ENCODE data around the gene ESRP2.

The ESRP2 gene

DNA sequence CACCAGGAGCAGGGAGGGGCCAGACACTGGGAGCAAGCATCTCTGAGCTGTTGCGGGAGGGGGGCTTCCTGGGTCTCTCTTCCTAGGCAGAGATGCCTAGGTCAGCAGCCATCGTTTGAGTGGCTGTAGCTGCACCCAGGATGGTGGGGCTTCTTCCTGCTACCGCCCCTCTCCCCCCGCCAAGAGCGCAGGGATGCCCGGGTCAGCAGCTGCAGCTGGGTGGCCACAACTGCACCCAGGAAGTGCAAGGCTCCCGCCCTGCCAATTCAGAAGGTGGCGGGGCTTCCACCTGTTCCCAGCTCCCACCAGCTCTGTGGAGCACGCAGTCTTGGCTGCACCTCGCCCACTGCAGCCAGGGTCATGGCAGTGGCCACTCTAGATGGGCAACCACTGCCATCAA is 47.8 kb downstream of the ESRP2 start:
- no peak overlapping the region for H3K4me3 ChIP-seq (replicated peaks in 1 of 2; ENCODE audit: low read depth in 2 of 2, low read length in 2 of 2)
- TF ChIP-seq, protein P1, sequence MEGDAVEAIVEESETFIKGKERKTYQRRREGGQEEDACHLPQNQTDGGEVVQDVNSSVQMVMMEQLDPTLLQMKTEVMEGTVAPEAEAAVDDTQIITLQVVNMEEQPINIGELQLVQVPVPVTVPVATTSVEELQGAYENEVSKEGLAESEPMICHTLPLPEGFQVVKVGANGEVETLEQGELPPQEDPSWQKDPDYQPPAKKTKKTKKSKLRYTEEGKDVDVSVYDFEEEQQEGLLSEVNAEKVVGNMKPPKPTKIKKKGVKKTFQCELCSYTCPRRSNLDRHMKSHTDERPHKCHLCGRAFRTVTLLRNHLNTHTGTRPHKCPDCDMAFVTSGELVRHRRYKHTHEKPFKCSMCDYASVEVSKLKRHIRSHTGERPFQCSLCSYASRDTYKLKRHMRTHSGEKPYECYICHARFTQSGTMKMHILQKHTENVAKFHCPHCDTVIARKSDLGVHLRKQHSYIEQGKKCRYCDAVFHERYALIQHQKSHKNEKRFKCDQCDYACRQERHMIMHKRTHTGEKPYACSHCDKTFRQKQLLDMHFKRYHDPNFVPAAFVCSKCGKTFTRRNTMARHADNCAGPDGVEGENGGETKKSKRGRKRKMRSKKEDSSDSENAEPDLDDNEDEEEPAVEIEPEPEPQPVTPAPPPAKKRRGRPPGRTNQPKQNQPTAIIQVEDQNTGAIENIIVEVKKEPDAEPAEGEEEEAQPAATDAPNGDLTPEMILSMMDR (IDR thresholded peaks at IDR 0.05; ENCODE audit: low read depth, low read length) = no peak
- DNase-seq (ENCODE audit: low read depth in 2 of 2) = no peak

DNA sequence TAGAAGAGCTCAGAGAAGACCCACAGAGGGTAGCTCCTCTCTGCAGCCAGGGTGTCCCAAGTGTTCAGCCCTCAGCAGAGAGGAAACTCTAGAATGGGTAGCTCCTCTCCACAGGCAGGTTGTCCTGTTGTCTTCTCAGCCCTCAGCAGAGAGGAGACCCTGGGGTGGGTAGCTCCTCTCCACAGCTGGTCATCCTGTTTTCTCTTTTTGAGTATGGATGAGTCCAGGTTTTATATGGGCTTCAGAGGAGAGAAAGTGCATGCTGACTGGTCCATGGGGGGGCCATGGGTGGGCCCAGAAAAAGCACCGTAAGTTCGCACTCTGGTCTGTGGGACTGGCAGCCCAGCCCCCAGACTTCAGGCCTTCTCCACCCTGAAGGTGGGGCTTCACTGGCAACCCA is 48.4 kb downstream of the ESRP2 start:
- no peak for DNase-seq (ENCODE audit: low read depth in 2 of 2)
- no peak overlapping the region for H3K4me3 ChIP-seq (replicated peaks in 1 of 2; ENCODE audit: low read depth in 2 of 2, low read length in 2 of 2)
- TF ChIP-seq, protein P1 (IDR thresholded peaks at IDR 0.05; ENCODE audit: low read depth, low read length) = no peak

DNA sequence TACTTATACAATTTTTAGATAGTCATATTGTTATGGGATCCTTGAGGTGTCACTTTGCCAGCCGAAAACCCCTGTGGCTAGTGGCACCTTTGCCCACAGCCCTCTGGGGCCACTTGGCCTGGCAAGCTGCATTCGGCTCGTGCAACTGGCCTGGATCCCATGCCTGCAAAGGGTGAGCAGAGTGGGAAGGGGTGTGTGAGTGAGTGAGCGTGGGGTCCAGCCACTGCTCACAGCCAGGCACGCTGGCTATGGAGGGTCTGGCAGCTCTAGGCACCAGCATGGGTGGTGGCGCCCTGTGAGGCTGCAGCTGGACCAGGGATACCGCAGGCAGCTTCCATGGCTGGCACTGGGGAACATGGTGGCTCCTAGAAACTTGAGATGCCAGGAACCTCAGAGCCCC is 49.0 kb downstream of the ESRP2 start:
- no peak for DNase-seq (ENCODE audit: low read depth in 2 of 2)
- no peak overlapping the region for H3K4me3 ChIP-seq (replicated peaks in 1 of 2; ENCODE audit: low read depth in 2 of 2, low read length in 2 of 2)
- TF ChIP-seq, protein P1 (IDR thresholded peaks at IDR 0.05; ENCODE audit: low read depth, low read length) = no peak

DNA sequence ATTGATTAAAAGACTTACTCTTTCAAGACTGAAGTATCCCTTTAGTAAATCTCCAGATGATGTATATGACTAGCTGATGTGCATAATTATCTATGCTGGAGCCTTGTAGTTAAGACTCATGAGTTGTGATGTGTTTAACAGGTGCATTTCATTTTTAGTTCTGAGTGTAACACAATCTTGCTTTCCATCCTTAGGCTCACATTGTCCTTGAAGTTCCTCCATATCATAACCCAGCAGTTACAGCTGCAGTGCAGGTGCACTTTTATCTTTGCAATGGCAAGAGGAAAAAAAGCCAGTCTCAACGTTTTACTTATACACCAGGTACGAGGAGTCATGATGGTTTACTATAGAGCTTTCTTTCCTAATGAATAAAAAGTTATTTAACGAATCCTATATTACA is 52.9 kb downstream of the ESRP2 start:
- TF ChIP-seq, protein P1 (IDR thresholded peaks at IDR 0.05; ENCODE audit: low read depth, low read length) = no peak
- no peak overlapping the region for H3K4me3 ChIP-seq (replicated peaks in 1 of 2; ENCODE audit: low read depth in 2 of 2, low read length in 2 of 2)
- no peak for DNase-seq (ENCODE audit: low read depth in 2 of 2)

DNA sequence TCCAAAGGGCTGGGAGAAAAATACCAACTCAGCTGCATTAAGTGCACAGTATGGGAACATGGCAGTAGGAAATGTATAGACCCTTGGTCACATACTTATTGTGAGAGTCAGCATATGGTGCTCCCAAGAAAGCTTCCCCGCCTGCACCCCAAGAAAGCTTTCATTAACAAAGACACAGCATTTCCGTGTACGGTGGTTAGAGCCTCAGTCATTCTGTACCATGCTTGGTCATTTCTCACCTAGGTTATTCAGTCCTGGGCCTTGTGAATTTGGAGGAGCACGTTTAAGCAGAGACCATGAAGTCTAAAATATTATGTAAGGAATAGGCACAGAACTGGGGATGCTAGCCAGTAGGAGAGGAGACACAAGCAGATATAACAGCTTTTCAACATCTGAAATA is 56.1 kb downstream of the ESRP2 start:
- TF ChIP-seq, protein P1 (IDR thresholded peaks at IDR 0.05; ENCODE audit: low read depth, low read length) = no peak
- H3K4me3 ChIP-seq (replicated peaks in 1 of 2; ENCODE audit: low read depth in 2 of 2, low read length in 2 of 2) = no peak overlapping the region
- DNase-seq (ENCODE audit: low read depth in 2 of 2) = no peak

DNA sequence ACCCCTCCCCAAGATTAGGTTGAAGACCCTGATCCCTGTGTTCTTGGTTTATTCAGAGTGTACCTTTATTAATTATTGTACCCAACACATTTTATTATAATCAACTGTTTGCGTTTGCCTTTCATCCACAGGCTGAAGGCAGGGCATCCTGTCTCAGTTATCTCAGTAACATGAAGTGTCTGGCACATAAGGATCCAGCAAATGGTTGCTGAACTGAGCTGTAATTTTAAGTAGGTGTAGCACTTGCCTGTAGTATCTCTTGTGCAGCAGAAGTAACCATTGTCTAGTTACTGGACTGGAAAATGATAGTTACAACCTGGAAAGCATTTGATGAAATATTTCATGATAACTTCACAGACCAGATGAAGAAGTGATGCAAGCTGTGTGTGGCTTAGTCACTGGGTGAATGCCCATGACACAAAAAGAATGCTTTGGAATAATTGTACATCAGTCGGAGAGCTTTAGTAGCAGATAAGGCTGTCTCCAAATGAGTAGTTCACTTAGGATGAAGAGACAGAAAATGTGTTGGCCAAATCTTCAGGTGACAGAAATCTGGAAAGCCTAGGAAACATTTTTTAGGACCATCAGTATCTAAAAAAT is 56.6 kb downstream of the ESRP2 start:
- H3K4me3 ChIP-seq (replicated peaks in 1 of 2; ENCODE audit: low read depth in 2 of 2, low read length in 2 of 2) = no peak overlapping the region
- peak; percentile 30 to 54 for DNase-seq (ENCODE audit: low read depth in 2 of 2)
- TF ChIP-seq, protein P1 (IDR thresholded peaks at IDR 0.05; ENCODE audit: low read depth, low read length) = no peak

All from cardiac fibroblast (primary cell).